Activated gamma-delta T cell (primary cell): ENCODE results near the gene ACBD4.
A peak's percentile ranks its signal among the peaks of the same experiment; 100 is the strongest.

Experiments used
- DNase-seq: peaks from one replicate; lab custom pipeline; 2025; lab: John Stamatoyannopoulos, UW
- total RNA-seq, 2 donors: gene quantifications; one replicate each; lab custom pipeline; 2026; lab: John Stamatoyannopoulos, UW

ACBD4 gene, protein sequence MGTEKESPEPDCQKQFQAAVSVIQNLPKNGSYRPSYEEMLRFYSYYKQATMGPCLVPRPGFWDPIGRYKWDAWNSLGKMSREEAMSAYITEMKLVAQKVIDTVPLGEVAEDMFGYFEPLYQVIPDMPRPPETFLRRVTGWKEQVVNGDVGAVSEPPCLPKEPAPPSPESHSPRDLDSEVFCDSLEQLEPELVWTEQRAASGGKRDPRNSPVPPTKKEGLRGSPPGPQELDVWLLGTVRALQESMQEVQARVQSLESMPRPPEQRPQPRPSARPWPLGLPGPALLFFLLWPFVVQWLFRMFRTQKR
- total RNA-seq, result 24.6 to 30.6 reads per million in 2 donors

DNA sequence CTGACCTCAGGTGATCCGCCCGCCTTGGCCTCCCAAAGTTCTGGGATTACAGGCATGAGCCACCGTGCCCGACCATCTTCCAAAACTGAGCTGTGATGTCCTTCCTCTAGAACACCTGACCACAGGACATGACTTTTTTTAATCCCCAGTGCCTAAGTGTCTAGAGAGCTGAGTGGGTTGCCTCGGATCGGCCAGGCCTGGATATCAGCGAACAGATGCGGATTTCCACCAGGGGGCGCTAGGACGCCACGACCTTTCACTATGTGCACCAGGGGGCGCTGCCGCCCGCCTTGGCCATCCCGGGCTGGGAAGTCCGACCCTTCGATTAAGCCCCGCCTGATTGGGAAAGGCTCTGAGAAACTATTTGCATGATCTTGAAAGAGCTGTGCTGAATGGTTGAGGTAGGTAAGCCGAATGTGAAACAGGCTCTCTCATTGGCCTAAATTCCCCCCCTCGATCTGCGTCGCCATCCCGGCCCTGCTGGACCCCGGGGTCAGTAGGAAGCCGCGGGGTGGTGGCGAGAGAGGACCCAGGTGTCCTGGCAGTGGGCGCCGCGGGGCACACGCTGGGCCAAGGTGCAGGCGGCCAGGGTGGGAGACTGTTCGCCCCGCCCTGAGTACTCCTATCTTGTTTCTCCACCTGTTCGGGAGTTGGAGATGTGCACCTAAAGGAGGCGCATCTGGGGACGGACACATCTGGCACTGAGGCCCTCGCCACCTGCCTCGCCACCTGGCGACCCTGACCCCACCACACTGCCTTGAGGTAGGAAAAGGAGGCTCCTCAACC is at the start of gene ACBD4:
ACBD4 (plus strand) TSS at position 496 of the 786 bp plus-strand sequence. CDS start 458 bp downstream, outside the sequence.
- peak; percentile 83 for DNase-seq

DNA sequence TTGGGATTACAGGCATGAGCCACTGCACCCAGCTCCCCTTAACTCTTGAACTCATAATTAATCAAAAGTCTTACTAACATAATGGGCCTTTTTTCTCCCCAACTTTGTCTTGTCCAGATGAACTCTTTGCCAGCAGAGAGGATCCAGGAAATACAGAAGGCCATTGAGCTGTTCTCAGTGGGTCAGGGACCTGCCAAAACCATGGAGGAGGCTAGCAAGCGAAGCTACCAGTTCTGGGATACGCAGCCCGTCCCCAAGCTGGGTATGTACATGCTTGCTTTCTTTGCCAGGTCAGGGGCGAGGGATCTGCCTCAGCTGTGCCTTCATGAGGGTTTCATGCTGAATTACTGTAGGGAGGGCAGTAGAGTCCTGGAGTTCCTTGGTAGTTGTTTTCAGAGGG is 49.1 kb upstream of the ACBD4 start:
- DNase-seq, result no peak

DNA sequence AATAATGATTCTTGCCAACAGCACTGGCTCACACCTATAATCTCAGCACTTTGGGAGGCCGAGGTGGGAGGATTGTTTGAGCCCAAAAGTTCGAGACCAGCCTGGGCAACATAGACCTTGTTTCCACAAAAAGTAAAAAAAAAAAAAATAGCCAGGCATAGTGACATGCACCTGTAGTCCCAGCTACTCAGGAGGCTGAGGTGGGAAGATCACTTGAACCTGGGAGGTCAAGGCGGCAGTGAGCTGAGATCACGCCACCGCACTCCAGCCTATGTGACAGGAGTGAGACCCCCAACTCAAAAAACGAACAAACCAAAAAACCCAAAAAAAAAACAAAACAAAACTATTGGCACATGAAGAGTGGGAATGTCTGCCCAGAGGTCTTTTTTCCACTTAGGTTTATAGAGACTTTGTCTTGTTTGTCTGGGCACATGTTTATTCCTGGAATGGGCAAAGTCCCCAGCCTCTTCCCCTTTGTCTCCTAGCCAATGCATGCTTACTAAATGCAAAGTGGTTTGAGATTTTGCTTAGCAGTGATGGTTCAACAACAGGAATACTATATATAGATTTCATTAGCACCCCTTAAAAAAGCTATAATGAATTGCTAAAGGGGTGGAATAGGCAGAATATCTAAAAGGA is 48.5 kb upstream of the ACBD4 start:
- no peak for DNase-seq

DNA sequence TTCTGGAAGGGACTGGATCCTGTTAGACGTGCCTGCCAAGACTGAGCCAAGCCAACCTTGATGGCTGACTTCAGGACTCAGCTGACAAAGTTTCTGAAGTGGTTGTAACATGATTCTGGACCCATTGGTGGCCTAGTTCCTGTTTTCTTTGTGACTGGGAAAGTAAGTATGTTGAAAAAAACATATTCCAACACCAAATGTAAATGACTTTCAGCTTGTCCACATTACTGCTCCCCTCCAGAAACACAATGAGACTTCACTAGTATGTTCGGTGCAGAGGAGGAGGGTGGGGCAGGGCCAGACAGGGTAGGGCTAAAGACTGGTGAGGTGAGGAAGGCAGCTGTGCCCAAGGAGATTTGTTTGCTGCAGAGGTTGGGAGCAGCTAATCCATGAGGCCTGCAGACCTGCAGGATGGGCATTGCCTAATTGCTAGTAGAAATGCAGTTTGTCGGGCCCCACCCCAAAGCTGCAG is 47.9 kb upstream of the ACBD4 start:
- DNase-seq, result no peak

DNA sequence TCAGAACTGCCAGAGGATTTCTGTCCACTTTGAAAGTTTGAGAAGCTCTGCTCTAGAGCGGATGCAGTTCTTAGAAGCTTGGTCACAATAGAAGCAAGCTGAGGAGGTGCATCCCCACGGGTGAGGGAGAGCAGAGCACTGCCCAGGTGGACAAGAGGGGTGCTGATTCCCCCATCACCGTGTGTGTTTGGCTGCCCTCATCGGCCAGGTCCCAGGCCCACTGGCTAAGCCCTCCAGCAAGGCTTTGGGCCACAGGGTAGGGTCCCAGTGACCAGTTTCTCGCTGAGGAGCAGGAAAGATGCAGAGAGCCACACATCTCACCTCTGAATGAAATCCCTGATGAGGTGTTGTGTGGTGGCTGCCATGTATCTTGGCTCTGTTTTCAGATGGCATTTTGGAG is 47.5 kb upstream of the ACBD4 start:
- no peak for DNase-seq

DNA sequence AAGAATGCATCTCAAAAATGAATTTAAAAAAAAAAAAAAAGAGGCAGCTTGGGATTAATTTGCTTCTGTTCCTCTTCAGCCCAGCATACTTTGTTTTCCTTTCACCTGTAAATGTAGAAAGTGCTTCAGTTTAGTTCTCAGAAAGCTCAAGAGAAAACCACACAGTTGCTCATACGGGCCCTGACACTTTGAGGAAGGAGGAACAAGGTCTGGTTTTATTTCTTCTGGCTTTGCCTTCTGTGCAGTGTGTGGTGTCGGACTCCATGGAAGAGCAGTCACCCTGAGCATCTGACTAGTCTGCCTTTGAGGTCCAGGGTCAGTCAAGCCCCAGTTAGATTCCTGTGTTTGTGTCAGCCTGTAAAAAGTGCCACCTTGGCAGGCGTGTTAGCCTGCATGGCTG is 46.7 kb upstream of the ACBD4 start:
- no peak for DNase-seq

DNA sequence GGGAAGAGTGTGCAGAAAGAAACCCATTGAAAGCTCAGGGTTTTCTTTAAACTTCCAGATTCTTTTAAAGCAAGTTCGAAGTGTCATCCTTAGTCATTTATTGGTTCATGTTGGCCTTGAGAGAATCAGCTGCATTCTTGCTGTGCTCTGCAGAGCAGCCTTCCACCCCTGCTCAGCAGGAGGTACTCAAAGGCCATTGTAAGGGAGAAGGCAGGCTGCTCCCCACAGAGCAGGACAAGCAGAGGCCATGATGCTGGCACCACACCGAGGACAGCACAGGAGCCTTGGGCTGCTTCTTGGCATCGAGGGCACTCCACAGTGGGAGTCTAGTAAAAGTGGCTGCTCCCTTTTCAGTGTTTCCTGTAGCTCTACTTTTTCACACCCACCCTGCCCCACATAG is 44.8 kb upstream of the ACBD4 start:
- DNase-seq, result no peak

DNA sequence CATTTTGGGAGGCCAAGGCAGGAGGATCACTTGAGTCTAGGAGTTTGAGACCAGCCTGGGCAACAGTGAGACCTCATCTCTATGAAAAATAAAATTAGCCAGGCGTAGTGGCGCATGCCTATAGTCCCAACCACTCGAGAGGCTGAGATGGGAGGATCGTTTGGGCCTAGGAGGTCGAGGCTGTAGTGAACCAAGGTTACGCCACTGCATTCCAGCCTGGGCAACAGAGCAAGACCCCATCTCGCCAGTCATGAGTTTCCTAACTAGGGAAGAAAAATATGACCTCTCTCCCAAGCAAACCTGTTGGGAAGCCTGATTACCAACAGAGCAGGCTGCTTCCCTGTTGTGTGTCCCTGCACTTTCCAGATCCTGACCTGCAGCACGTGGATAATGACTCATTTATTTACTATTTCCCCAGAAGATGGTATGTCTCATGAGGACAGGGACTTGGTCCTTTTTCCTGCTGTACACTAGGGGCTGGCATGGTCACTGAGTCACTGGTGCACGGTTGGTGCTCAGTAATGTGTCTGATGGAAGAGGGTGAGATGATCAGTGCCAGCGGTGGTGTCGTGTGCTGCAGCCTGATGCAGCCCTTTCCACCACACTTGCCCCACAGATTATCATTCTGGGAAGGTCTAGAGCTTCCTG is 43.6 kb upstream of the ACBD4 start:
- DNase-seq, result no peak

DNA sequence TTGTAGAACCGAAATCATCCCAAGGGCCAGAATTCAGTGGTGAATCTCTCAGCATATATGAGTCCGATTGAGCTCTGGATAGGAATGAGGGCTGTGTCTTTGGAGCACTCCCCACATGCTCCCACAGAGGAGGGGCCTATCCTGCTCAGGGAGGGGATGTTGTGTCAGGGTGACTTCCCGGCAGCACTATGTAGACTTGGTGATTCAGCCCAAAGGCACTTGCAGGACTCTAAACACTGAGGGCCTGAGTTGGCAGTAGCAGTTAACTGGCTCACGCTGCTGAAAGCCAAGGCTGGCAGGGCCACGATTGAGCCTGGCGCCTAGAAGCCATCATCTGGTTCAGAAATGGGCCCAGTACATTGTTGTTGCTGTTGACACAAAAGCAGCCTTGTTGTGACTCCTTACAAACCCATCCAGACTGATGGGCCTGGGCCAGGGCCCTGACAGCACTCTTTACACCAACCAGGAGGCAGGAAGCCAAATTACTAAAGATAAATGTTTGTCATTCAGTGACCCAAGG is 42.5 kb upstream of the ACBD4 start:
- DNase-seq, result no peak

DNA sequence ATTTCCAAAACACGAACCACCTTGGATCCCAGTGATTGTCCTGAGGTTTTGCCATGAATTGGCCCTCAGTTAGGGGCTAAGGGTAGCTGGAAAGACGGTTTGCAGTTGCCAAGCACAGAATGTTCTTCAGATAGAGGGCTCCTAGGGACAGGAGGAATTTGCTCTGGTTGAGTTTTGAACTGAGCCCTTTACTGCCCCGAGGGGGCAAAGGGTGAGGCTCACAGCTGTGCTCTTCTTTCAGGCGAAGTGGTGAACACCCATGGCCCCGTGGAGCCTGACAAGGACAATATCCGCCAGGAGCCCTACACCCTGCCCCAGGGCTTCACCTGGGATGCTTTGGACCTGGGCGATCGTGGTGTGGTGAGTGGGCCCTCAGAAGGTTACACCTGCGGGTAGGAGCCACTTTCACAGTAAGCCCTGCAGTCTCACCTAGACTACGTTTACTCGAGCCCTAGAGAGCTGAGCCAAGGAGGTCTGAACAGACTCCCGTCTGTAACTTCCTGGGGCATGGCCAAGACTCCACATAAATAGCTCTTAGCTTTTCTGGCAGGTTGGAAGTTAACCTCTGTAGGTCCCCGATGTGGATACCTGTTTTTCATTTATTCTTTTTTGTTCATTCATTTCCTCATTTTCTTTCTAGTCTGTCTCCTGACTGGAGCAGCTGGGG is 41.9 kb upstream of the ACBD4 start:
- DNase-seq, result no peak

DNA sequence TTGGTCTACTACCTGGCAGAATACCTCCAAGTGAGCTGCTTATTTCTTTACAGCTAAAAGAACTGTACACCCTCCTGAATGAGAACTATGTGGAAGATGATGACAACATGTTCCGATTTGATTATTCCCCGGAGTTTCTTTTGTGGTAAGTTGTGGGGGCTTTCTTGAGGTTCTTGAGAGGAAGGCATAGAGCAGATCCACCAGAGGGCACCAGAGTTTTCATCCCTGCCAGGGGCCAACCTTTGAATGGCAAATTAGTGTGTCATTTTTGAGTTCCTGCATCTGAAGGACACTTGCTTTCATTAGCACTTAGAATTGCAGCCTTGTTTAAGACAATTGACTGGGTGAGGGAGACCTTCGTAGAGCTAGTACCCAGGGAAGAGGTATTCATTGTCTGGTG is 39.3 kb upstream of the ACBD4 start:
- no peak for DNase-seq

DNA sequence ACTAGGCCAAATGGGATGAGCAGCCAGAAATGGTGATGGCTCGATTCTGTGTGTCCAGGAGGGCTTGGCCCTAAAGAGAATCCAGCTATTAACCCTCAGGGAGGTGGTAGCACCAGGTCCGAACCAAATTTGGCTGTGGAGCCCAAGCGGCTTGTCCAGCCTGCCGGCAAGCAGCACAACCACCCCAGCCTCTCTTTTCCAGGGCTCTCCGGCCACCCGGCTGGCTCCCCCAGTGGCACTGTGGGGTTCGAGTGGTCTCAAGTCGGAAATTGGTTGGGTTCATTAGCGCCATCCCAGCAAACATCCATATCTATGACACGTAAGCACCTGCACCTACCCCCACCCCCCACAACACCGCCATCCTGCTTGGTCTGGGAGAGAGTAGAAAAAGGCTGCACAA is 38.6 kb upstream of the ACBD4 start:
- no peak for DNase-seq

DNA sequence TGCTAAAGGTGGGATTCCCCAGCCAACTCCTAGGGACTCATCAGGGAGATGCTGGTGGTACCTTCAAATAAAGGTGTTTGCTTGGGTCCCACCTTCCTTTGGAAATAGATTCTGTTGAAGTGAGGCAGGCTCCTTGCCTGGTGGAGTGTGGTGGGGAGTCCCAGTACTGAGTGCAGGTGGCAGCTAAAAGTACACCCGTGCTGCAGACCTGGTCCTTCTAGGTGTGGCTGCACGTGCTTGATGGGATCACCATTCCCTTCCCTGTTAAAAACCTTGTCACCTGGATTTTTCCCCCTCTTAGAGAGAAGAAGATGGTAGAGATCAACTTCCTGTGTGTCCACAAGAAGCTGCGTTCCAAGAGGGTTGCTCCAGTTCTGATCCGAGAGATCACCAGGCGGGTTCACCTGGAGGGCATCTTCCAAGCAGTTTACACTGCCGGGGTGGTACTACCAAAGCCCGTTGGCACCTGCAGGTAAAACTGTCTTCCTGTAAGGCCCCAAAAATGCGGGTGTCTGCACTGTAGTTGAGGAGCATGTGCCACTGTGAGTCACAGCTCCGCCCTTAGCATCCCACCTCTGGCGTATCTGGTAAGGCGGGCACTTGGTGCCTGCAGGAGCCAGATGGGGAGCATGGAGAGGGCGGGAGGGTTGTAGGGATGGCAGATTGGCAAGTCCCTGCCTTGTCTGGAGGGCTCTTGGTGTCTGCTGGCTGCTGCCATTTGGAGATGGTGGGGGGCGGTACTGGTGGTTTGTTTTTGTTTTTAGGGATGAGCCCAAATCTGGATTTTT is 37.2 kb upstream of the ACBD4 start:
- DNase-seq, result no peak

DNA sequence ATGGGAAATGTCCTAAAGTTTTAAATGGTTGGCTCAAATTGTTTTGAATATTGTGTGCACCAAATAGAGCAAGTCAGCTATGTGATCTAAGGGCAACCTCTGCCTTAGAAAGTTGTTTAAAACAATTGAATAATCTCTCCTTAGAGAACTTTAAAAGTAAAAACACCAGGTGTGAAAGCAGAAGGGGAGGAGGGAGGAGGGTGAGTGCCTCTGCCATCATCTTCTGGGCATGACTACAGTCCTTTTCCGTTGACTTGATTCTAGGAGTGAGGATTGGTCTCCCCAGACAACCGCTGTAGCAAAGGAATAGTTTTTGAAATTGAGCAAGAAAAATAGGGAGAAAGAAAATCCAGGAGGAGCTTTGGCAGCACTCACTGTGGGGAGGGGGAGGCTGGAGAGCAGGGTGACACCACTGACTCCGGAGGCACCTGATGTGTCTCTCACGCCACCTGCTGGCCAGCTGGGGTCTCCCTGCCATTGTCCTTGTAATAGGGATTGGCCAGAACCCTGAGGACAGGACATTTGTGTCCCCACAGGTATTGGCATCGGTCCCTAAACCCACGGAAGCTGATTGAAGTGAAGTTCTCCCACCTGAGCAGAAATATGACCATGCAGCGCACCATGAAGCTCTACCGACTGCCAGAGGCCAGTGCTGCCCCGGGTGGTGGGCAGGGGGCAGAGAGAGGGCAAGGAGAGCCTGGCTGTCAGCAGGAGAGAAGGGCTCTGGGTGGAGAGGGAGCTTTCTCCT is 36.4 kb upstream of the ACBD4 start:
- DNase-seq, result peak; percentile 27

DNA sequence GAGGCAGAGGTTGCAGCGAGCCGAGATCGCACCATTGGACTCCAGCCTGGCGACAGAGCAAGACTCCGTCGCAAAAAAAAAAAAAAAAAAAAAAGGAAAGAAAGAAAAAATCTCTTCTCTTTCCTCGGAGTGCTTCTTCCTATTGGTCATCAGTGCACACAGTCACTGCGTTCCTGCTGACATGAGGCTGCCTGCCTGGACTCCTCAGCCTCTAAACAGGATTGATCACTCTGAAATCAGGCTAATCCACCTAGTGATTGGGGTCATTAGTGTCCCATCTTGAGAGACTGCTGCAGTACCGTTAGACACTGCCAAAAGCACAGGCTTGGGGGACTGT is 34.0 kb upstream of the ACBD4 start:
- DNase-seq, result no peak

DNA sequence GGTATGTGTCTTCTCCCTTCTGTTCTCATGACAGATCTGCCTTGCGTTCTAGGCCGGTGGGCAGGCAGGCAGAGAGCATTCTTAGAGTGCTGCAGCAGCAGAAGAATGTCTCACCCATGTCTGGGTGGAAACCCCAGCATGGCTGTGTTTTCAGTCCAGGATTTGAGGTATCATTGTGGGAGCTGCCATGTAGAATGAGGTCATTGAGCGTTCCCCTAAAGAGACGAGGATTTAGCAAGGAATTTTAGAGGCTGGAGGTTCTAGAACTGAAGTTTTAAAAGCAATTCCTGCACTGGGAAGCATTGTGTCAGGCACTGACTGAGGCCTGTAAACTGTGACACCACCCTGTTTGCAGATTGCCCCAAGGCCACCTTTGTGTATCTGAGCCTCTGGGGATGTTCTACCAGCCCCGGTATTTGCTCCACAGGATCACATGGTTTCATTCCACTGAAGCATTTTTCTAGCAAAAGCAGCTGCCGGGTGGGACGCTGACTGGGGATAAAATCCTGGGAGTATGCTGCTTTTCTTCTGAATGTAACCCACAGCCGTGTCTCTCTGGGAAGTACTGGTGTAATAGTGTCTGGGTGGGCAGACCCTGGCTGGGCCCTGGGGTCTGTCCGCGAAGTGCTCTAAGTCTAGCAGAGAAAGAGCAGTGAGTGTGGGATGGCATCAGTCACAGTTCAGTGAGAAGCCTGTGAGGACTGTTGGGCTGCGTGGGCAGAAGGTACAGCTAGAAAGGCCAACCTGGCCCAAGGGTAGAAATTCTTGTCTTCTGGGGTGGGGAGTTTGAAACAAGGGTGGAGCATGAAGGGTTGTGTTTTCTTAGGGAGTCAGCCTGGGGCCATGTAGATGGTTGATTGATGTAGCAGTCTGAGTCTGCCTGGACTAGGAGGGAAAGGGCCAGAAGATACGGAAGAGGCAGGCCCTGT is 33.3 kb upstream of the ACBD4 start:
- no peak for DNase-seq

DNA sequence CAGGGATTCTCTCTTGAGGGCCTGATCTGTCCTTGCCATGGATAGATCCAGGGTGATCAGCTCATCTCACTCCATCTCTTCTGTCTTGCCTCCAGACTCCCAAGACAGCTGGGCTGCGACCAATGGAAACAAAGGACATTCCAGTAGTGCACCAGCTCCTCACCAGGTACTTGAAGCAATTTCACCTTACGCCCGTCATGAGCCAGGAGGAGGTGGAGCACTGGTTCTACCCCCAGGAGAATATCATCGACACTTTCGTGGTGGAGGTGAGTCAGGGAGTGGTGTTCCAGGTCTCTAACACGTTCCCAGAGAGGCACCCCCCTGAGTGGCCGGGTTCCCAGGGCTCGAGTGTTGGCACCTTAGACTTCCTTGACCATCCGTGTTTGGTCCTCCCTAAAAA is 32.6 kb upstream of the ACBD4 start:
- DNase-seq, result no peak

DNA sequence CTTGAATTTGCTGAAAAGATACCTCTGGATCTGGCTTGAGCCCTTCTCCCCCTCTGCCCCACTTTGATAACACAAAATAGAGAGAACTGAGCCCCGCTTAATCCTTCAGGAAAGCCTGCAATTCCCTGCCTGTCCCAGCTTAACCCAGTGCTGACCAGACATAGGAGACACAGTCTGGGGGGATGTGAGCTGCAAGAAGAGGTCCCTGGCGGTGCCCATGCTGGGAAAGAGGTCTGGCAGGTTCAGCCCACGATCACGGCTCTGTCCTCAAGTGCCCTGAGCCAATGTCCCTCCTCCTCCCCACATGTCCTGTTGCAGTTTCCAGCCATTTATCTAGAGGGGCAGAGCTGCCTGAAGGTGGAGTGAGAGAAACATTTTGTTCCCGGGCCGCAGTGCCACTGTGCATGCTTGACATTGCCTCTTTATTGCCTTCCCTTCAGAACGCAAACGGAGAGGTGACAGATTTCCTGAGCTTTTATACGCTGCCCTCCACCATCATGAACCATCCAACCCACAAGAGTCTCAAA is 32.2 kb upstream of the ACBD4 start:
- no peak for DNase-seq

DNA sequence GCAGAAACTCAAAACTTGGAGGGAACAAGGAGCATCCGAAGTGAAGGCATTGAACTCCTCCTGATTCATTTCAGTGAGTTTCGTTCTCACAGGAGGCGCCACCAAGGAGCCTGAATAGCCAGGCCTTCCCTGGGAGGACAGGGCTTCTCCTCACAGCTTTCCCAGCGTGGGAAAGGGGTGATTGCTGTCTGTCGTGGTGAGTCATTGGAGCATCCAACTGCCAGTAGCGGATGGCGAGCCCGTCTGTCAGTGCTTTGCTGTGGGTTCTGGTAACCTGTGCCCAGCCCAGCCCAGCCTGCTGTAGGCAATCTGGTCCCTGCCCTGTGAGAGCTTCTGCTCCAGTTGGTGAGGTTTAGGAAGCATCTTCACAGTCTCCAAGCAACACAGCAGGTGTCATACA is 31.5 kb upstream of the ACBD4 start:
- DNase-seq, result no peak
